Stimulated activated CD8-positive, alpha-beta memory T cell treated with anti-CD3 and anti-CD28 coated beads, Interleukin-15, amount 100 ng/mL, for 4 hours (primary cell): ENCODE data around the gene COL1A2.

Experiments used
- DNase-seq, 2 donors: peaks; one replicate each; pipeline ENCODE4 v3.0.0-alpha.2; 2020; ENCODE audit warnings: low read depth in 2 of 2

The COL1A2 gene

GRCh38 chr7:94434042-94434441 is 39.3 kb downstream of the COL1A2 start:
- no peak for DNase-seq

- DNase-seq: peak in 1 of 2 donors; percentile 16
These were observed 41.4 kb downstream of the COL1A2 start for GRCh38 chr7:94436018-94436604.

- no peak for DNase-seq
These were observed 42.0 kb downstream of the COL1A2 start for GRCh38 chr7:94436700-94437099.

- no peak for DNase-seq
These were observed 45.2 kb downstream of the COL1A2 start for GRCh38 chr7:94439893-94440381.

- no peak for DNase-seq
These were observed 45.9 kb downstream of the COL1A2 start for GRCh38 chr7:94440451-94441039.

- no peak for DNase-seq
These were observed 46.4 kb downstream of the COL1A2 start for GRCh38 chr7:94441138-94441537.

GRCh38 chr7:94442639-94443038 is 47.9 kb downstream of the COL1A2 start:
- no peak for DNase-seq

GRCh38 chr7:94444813-94445212 is 50.1 kb downstream of the COL1A2 start:
- DNase-seq: no peak

- DNase-seq: no peak
These were observed 51.0 kb downstream of the COL1A2 start for GRCh38 chr7:94445696-94446194.

- no peak for DNase-seq
These were observed 51.6 kb downstream of the COL1A2 start for GRCh38 chr7:94446308-94446707.

- no peak for DNase-seq
These were observed 54.5 kb downstream of the COL1A2 start for GRCh38 chr7:94449151-94449725.

- DNase-seq: no peak
These were observed 55.5 kb downstream of the COL1A2 start for GRCh38 chr7:94450044-94450697.

GRCh38 chr7:94451187-94451586 is 56.5 kb downstream of the COL1A2 start:
- no peak for DNase-seq

- no peak for DNase-seq
These were observed 57.5 kb downstream of the COL1A2 start for GRCh38 chr7:94452239-94452638.

- no peak for DNase-seq
These were observed 59.2 kb downstream of the COL1A2 start for GRCh38 chr7:94453898-94454297.

- DNase-seq: no peak
These were observed 63.3 kb downstream of the COL1A2 start for GRCh38 chr7:94458041-94458440.

GRCh38 chr7:94466516-94466915 is 71.8 kb downstream of the COL1A2 start:
- no peak for DNase-seq

- no peak for DNase-seq
These were observed 76.9 kb downstream of the COL1A2 start for GRCh38 chr7:94471604-94472003.

GRCh38 chr7:94472608-94473007 is 77.9 kb downstream of the COL1A2 start:
- DNase-seq: no peak

- DNase-seq: no peak
These were observed 81.7 kb downstream of the COL1A2 start for GRCh38 chr7:94476251-94476840.

- no peak for DNase-seq
These were observed 83.2 kb downstream of the COL1A2 start for GRCh38 chr7:94477878-94478277.

GRCh38 chr7:94478648-94479214 is 84.0 kb downstream of the COL1A2 start:
- no peak for DNase-seq
